Measurements from ENCODE around the gene FARSB. TPM values are rescaled to one million over a fixed set of nuclear protein-coding genes. Genes with fewer than 3 reads are reported as not detected.

FARSB gene
- 10 to 100 TPM; 55.9 to 56.7 TPM for total RNA-seq

DNA sequence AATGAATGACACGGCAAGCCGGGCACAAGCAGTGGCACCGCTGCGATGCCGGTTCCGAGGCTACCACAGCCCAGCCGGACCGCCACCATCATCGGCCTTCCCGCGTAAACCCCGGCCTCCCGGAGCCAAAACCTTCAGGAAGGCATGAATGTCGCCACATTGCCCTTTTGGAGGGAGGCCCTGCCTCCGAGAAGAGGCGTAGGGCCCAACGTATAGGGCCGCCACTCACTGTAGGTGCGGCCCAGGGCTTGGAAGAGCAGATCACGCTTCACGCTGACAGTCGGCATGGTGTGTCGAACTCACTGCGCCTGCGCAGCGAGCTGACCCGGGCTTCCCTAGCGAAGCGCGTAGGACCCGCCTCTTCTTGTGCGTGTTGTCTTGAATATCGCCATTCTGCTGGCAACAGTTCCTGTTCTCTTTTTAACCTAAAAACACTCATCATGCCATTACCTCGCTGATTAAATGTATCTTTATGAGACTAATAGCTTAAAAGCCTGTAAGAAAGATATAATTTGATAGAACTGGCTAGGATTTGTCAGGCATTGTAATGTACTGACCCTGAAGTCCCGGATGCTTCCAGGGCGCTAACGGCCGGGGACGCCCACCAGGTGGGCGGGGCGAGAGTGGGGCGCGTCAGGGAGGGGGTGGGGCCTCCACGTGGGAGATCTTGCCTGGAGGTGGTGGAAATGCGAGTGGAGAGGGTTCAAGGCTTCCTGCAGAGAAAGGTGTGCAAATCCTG is at the start of gene FARSB:
Gene FARSB, minus strand, starts transcription at position 306 of the 739 bp plus-strand sequence. Its CDS starts 19 bp downstream, at position 287.
- intact Hi-C loops (cut with micrococcal nuclease) = no loop called here
- ATAC-seq (peak; percentile 93), DNase-seq (peak; percentile 95)
- Mint-ChIP-seq H3K4me1 (ENCODE audit: low read depth) (peaks cover 38% of the 10 kb centered on the region), H3K36me3 (ENCODE audit: low read depth) (peaks cover 24% of the 10 kb centered on the region), H3K4me3 (peak within 1 kb of the TSS; percentile 98), H3K27me3 (no peaks in the 10 kb centered on the region), H3K27ac (peak within 1 kb of the TSS; percentile 99), H3K9me3 (no peaks in the 10 kb centered on the region)
- CTCF ChIA-PET = interaction anchor here (1.6 kb wide), 1 partner anchor 10 kb away, joined by 4 read pairs; no protein-coding TSS in a partner anchor
- TF ChIP-seq, protein P1, sequence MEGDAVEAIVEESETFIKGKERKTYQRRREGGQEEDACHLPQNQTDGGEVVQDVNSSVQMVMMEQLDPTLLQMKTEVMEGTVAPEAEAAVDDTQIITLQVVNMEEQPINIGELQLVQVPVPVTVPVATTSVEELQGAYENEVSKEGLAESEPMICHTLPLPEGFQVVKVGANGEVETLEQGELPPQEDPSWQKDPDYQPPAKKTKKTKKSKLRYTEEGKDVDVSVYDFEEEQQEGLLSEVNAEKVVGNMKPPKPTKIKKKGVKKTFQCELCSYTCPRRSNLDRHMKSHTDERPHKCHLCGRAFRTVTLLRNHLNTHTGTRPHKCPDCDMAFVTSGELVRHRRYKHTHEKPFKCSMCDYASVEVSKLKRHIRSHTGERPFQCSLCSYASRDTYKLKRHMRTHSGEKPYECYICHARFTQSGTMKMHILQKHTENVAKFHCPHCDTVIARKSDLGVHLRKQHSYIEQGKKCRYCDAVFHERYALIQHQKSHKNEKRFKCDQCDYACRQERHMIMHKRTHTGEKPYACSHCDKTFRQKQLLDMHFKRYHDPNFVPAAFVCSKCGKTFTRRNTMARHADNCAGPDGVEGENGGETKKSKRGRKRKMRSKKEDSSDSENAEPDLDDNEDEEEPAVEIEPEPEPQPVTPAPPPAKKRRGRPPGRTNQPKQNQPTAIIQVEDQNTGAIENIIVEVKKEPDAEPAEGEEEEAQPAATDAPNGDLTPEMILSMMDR (IDR thresholded peaks at IDR 0.05) = no peak
- POLR2A ChIA-PET = interaction anchor here (1.1 to 1.4 kb wide), 2 partner anchors 19 to 212 kb away, joined by 3 to 4 read pairs; no protein-coding TSS in a partner anchor

DNA sequence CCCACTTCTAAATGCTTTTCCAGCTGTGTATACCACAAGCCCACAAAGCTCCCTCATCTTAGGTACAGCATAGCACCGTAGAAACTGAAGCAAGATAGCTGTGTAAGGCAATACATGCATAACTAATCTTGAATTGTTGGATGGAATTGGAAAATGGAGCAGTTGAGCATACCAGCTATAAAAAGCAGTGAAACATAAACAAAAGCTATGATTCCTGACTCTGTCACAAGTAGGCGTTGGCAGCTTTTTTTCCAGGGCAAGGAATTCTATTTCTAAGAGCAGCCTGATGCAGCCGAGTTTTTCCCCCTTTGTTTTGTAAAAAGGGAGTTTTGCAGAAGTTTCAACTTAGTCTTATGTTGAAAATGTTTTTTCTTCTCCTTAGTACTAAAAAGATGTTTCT is 48.0 kb upstream of the FARSB start:
- ATAC-seq = no peak
- peaks cover 17% of the 10 kb centered on the region for H3K4me1 Mint-ChIP-seq (ENCODE audit: low read depth)
- H3K9me3 Mint-ChIP-seq = no peaks in the 10 kb centered on the region
- intact Hi-C loops (cut with micrococcal nuclease) = no loop called here
- ChIA-PET POLR2A (no interaction called here), CTCF (interaction anchor here (0.9 to 1.3 kb wide), 8 partner anchors 9 to 235 kb away, joined by 3 to 6 read pairs (median 3); no protein-coding TSS in a partner anchor)
- no peak overlapping the region for H3K27ac Mint-ChIP-seq
- no peaks in the 10 kb centered on the region for H3K36me3 Mint-ChIP-seq (ENCODE audit: low read depth)
- H3K27me3 Mint-ChIP-seq = peaks cover 27% of the 10 kb centered on the region
- TF ChIP-seq, protein P1 (IDR thresholded peaks at IDR 0.05) = no peak
- no peak for DNase-seq
- H3K4me3 Mint-ChIP-seq = no peak overlapping the region

DNA sequence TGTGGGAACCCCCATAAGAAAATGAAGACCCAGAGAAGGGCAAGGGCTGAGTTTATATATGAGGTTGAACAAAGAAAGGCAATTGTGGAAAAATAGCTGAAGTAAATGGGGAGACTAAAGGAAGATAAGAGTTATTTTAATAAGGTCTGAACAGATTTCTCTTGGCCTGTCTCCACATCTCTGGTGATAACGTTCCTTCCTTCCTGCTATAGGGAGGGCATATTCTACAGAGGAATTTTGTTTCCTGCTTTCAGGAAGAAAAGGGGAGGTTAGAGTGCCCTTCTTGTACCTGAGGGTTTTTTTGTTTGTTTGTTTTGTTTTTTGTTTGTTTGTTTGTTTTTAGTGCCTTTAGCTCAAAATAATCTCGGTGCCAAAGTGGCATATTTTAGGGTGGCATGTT is 47.2 kb upstream of the FARSB start:
- DNase-seq (no peak), ATAC-seq (no peak)
- H3K27ac Mint-ChIP-seq = no peak overlapping the region
- no peaks in the 10 kb centered on the region for H3K36me3 Mint-ChIP-seq (ENCODE audit: low read depth)
- intact Hi-C loops (cut with micrococcal nuclease) = no loop called here
- H3K4me3 Mint-ChIP-seq = no peak overlapping the region
- ChIA-PET CTCF (interaction anchor here (0.9 to 1.3 kb wide), 8 partner anchors 8 to 236 kb away, joined by 3 to 6 read pairs (median 3); no protein-coding TSS in a partner anchor), POLR2A (no interaction called here)
- no peaks in the 10 kb centered on the region for H3K9me3 Mint-ChIP-seq
- TF ChIP-seq, protein P1 (IDR thresholded peaks at IDR 0.05) = no peak
- peaks cover 17% of the 10 kb centered on the region for H3K4me1 Mint-ChIP-seq (ENCODE audit: low read depth)
- peaks cover 30% of the 10 kb centered on the region for H3K27me3 Mint-ChIP-seq

DNA sequence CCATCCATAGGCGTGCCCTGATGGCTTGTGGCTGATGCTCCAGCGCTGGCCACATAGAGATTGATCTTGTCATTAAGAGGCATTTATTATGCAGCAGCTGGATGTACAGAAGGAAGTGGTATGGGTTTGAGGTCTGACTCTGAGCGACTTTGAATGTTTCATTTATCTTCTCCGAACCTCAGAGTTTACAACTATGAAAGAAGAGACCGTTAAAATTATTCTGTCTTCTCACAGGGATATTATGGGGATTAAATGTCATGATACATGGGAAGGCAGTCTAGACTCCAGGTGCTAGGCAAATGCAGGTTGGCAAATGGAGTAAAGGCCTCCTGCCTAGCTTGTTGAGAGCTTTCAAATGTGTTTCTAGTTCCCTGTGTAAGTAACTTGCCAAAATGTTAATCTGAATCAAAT is 45.8 kb upstream of the FARSB start:
- no peaks in the 10 kb centered on the region for H3K9me3 Mint-ChIP-seq
- CTCF ChIA-PET = interaction anchor here (1.2 to 1.3 kb wide), 2 partner anchors 13 to 202 kb away, joined by 3 read pairs; no protein-coding TSS in a partner anchor
- ATAC-seq = peak; percentile 88
- H3K27ac Mint-ChIP-seq = no peak overlapping the region
- peak; percentile 48 for DNase-seq
- peaks cover 32% of the 10 kb centered on the region for H3K27me3 Mint-ChIP-seq
- H3K4me3 Mint-ChIP-seq = no peak overlapping the region
- POLR2A ChIA-PET = no interaction called here
- TF ChIP-seq, protein P1 (IDR thresholded peaks at IDR 0.05) = no peak
- H3K36me3 Mint-ChIP-seq (ENCODE audit: low read depth) = no peaks in the 10 kb centered on the region
- intact Hi-C loops (cut with micrococcal nuclease) = no loop called here
- peaks cover 11% of the 10 kb centered on the region for H3K4me1 Mint-ChIP-seq (ENCODE audit: low read depth)

DNA sequence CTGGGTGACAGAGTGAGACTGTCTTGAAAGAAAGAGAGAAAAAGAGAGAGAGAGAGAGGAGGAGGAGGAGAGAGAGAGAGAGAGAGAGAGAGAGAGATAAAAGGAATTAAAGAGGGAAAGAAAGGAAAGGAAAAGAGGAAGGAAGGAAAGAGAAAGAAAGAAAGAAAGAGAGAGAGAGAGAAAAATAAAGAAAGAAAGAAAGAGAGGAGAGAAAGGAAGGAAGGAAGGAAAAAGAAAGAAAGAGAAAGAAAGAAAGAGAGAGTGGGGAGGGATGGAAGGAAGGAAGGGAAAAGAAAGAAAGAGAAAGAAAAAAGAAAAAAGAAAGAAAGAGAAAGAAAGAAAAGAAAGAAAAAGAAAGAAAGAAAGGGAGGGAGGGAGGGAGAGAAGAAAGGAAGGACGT is 45.3 kb upstream of the FARSB start:
- Mint-ChIP-seq H3K27ac (no peak overlapping the region), H3K4me3 (no peak overlapping the region), H3K27me3 (peaks cover 32% of the 10 kb centered on the region), H3K9me3 (no peaks in the 10 kb centered on the region), H3K36me3 (ENCODE audit: low read depth) (no peaks in the 10 kb centered on the region), H3K4me1 (ENCODE audit: low read depth) (peaks cover 11% of the 10 kb centered on the region)
- no peak for DNase-seq
- ChIA-PET CTCF (interaction anchor here (1.2 to 2.7 kb wide), 3 partner anchors 10 to 202 kb away, joined by 3 to 17 read pairs (median 3); no protein-coding TSS in a partner anchor), POLR2A (no interaction called here)
- intact Hi-C loops (cut with micrococcal nuclease) = no loop called here
- no peak for ATAC-seq
- TF ChIP-seq, protein P1 (IDR thresholded peaks at IDR 0.05) = no peak

Measured in activated CD8-positive, alpha-beta T cell treated with anti-CD3 and anti-CD28 coated beads for 36 hours (primary cell).